Measurements from ENCODE around the gene CTNND2. TPM values are rescaled to one million over a fixed set of nuclear protein-coding genes. Genes with fewer than 3 reads are reported as not detected.

The CTNND2 gene
- total and polyA plus RNA-seq, 4 donors: 0.30 to 2.2 (median 0.71) TPM

DNA sequence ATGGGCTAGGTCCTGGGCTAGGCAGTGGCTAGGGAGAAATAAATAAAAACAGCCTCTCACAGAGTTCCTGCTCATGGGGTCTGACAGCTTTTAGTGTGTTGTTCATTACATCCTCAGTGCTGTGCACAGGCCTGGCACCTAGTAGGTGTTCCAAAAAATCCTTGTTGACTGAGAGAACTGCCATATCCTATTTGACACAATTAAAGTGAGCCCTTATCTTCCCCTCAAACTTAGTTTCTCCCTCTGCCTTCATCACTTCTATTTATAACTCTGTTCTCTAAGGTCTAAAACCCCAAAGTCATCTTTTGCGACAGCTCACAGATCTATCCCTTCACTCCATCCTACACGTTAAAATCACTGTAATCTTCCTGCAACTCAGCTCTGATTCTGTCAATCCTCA, 594.1 kb downstream of the CTNND2 start:
- Histone ChIP-seq H3K27me3 (ENCODE audit: control insufficient read depth in 3 of 3, insufficient read depth in 3 of 3, low read length in 2 of 3) (no peaks in the 10 kb centered on the region), H3K4me1 (ENCODE audit: control insufficient read depth in 5 of 5, insufficient read depth in 5 of 5, low read length in 5 of 5) (no peaks in the 10 kb centered on the region), H3K27ac (ENCODE audit: low read depth in 1 of 2, low read length in 1 of 2) (no peak overlapping the region), H3K4me3 (no peak overlapping the region), H3K36me3 (ENCODE audit: control insufficient read depth in 4 of 4, insufficient read depth in 4 of 4, low read length in 4 of 4) (no peaks in the 10 kb centered on the region), H3K9me3 (ENCODE audit: control insufficient read depth in 4 of 4, insufficient read depth in 3 of 4, low read length in 3 of 4) (peaks cover 0 to 5% (median 0%) of the 10 kb centered on the region in 4 donors), H3K9ac (ENCODE audit: insufficient read depth in 1 of 2, low read length in 2 of 2) (no peak overlapping the region)
- DNase-seq (no peak), ATAC-seq (ENCODE audit: insufficient read depth, low FRiP score) (no peak)
- TF ChIP-seq, protein P1, sequence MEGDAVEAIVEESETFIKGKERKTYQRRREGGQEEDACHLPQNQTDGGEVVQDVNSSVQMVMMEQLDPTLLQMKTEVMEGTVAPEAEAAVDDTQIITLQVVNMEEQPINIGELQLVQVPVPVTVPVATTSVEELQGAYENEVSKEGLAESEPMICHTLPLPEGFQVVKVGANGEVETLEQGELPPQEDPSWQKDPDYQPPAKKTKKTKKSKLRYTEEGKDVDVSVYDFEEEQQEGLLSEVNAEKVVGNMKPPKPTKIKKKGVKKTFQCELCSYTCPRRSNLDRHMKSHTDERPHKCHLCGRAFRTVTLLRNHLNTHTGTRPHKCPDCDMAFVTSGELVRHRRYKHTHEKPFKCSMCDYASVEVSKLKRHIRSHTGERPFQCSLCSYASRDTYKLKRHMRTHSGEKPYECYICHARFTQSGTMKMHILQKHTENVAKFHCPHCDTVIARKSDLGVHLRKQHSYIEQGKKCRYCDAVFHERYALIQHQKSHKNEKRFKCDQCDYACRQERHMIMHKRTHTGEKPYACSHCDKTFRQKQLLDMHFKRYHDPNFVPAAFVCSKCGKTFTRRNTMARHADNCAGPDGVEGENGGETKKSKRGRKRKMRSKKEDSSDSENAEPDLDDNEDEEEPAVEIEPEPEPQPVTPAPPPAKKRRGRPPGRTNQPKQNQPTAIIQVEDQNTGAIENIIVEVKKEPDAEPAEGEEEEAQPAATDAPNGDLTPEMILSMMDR (IDR thresholded peaks at IDR 0.05; ENCODE audit: control extremely low read depth, extremely low read depth): no peak
- WGBS, 2 donors: 86 to 88% methylated on average over 2 of the region's 2 CpGs

DNA sequence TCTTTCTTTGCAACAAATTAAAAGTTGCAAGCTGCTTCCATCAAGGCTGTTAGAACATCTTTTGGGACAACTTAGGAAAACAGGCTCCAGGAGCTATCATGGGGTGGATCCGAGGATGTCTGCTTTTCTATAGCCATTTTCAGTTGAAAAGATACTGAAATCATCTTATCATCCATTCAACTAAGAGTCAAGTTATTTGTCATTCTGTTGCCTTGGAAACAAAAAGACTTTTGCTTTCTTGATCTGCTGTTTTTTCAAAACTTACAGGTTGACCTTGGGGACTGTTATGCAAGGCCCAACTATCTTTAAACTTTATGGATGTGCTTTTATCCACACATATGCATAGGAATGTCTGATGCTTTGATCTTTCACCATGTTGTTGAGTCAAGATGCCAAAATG, 597.9 kb downstream of the CTNND2 start:
- DNase-seq (no peak), ATAC-seq (ENCODE audit: insufficient read depth, low FRiP score) (no peak)
- WGBS, 2 donors: 72 to 82% methylated on average over 1 of the region's 1 CpG
- no peaks in the 10 kb centered on the region for H3K4me1 ChIP-seq (ENCODE audit: control insufficient read depth in 5 of 5, insufficient read depth in 5 of 5, low read length in 5 of 5)
- H3K4me3 ChIP-seq: no peak overlapping the region
- TF ChIP-seq, protein P1 (IDR thresholded peaks at IDR 0.05; ENCODE audit: control extremely low read depth, extremely low read depth): no peak
- H3K27ac ChIP-seq (ENCODE audit: low read depth in 1 of 2, low read length in 1 of 2): no peak overlapping the region
- no peak overlapping the region for H3K9ac ChIP-seq (ENCODE audit: insufficient read depth in 1 of 2, low read length in 2 of 2)
- no peaks in the 10 kb centered on the region for H3K27me3 ChIP-seq (ENCODE audit: control insufficient read depth in 3 of 3, insufficient read depth in 3 of 3, low read length in 2 of 3)
- H3K9me3 ChIP-seq (ENCODE audit: control insufficient read depth in 4 of 4, insufficient read depth in 3 of 4, low read length in 3 of 4): peaks cover 0 to 1% (median 0%) of the 10 kb centered on the region in 4 donors
- H3K36me3 ChIP-seq (ENCODE audit: control insufficient read depth in 4 of 4, insufficient read depth in 4 of 4, low read length in 4 of 4): no peaks in the 10 kb centered on the region

DNA sequence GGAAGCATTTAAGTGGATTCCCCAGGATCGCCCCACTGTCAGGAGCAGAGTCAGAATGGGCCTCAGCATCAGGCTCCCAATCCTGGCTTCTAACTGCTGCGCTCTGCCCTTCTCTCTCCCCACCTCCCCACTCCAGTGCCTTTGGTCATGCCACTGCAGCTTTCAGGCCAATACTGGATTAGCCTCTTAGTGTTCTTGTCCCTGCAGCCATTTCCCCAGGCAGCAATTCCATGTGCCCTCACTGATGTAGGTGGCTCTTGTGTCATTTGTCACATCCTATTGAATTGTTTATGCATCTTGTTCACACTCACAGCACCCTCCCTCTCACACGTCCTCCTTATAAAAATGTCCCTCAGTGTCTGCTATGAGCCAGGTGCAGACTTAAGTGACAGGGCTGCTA, 599.0 kb downstream of the CTNND2 start:
- WGBS, 2 donors: 67 to 85% methylated on average over 3 of the region's 3 CpGs
- Histone ChIP-seq H3K27ac (ENCODE audit: low read depth in 1 of 2, low read length in 1 of 2) (no peak overlapping the region), H3K9me3 (ENCODE audit: control insufficient read depth in 4 of 4, insufficient read depth in 3 of 4, low read length in 3 of 4) (peaks cover 0 to 1% (median 0%) of the 10 kb centered on the region in 4 donors), H3K27me3 (ENCODE audit: control insufficient read depth in 3 of 3, insufficient read depth in 3 of 3, low read length in 2 of 3) (no peaks in the 10 kb centered on the region), H3K36me3 (ENCODE audit: control insufficient read depth in 4 of 4, insufficient read depth in 4 of 4, low read length in 4 of 4) (no peaks in the 10 kb centered on the region), H3K4me1 (ENCODE audit: control insufficient read depth in 5 of 5, insufficient read depth in 5 of 5, low read length in 5 of 5) (no peaks in the 10 kb centered on the region), H3K9ac (ENCODE audit: insufficient read depth in 1 of 2, low read length in 2 of 2) (no peak overlapping the region), H3K4me3 (no peak overlapping the region)
- ATAC-seq (ENCODE audit: insufficient read depth, low FRiP score): no peak
- TF ChIP-seq, protein P1 (IDR thresholded peaks at IDR 0.05; ENCODE audit: control extremely low read depth, extremely low read depth): no peak
- no peak for DNase-seq

DNA sequence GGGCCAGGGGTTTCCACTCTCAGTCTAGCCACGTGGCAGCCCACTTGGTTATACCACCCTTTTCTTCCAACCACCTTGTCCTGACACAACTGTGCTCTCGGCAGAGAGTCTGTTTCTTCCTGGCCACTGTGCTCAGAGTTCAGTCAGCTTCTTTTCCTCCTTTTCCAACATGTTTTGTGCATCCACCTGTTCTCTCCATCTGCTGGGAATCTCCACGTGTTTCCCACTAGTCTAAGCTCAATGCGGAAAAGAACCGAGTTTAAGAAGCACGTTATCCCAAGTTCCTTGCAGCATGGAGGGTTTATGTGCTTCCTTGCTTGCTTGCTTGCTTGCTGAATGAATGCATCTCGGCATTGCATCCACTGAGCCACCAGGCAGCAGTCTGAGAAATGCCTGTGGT, 599.6 kb downstream of the CTNND2 start:
- no peak for DNase-seq
- TF ChIP-seq, protein P1 (IDR thresholded peaks at IDR 0.05; ENCODE audit: control extremely low read depth, extremely low read depth): no peak
- Histone ChIP-seq H3K9me3 (ENCODE audit: control insufficient read depth in 4 of 4, insufficient read depth in 3 of 4, low read length in 3 of 4) (peaks cover 0 to 1% (median 0%) of the 10 kb centered on the region in 4 donors), H3K27me3 (ENCODE audit: control insufficient read depth in 3 of 3, insufficient read depth in 3 of 3, low read length in 2 of 3) (no peaks in the 10 kb centered on the region), H3K27ac (ENCODE audit: low read depth in 1 of 2, low read length in 1 of 2) (no peak overlapping the region), H3K36me3 (ENCODE audit: control insufficient read depth in 4 of 4, insufficient read depth in 4 of 4, low read length in 4 of 4) (no peaks in the 10 kb centered on the region), H3K4me1 (ENCODE audit: control insufficient read depth in 5 of 5, insufficient read depth in 5 of 5, low read length in 5 of 5) (no peaks in the 10 kb centered on the region), H3K4me3 (no peak overlapping the region), H3K9ac (ENCODE audit: insufficient read depth in 1 of 2, low read length in 2 of 2) (no peak overlapping the region)
- 89 to 96% methylated on average over 7 of the region's 7 CpGs for WGBS, 2 donors
- ATAC-seq (ENCODE audit: insufficient read depth, low FRiP score): no peak
